TTC549 (cell line): ENCODE measurements around the gene HMOX2.
A peak's percentile ranks its signal among the peaks of the same experiment; 100 is the strongest.

ENCODE experiments used
- FAIRE-seq: peaks from 2 replicates; lab custom pipeline; 2012; peaks lifted over from hg19 to GRCh38; lab: Jason Lieb, UNC

HMOX2 gene

GRCh38 chr16:4525634-4526277 lies 49.6 kb downstream of the HMOX2 start:
- no peak for FAIRE-seq

GRCh38 chr16:4529085-4530060 lies 53.2 kb downstream of the HMOX2 start:
- FAIRE-seq, result no peak

GRCh38 chr16:4531811-4532210 lies 55.6 kb downstream of the HMOX2 start:
- FAIRE-seq, result no peak

GRCh38 chr16:4532238-4532637 lies 56.0 kb downstream of the HMOX2 start:
- no peak for FAIRE-seq

GRCh38 chr16:4533490-4533889 lies 57.3 kb downstream of the HMOX2 start:
- no peak for FAIRE-seq

- no peak for FAIRE-seq
Measured at GRCh38 chr16:4534151-4534790, 58.1 kb downstream of the HMOX2 start.

GRCh38 chr16:4535627-4536108 lies 59.5 kb downstream of the HMOX2 start:
- no peak for FAIRE-seq

GRCh38 chr16:4536391-4537106 lies 60.4 kb downstream of the HMOX2 start:
- no peak for FAIRE-seq

- FAIRE-seq, result no peak
Measured at GRCh38 chr16:4537376-4538343, 61.5 kb downstream of the HMOX2 start.

- FAIRE-seq, result peak; percentile 72
Measured at GRCh38 chr16:4538350-4539235, 62.4 kb downstream of the HMOX2 start, which contains the start of gene CDIP1. Gene CDIP1 (minus strand): TSS chr16:4538773. CDS start chr16:4514130, 24,643 bp downstream.

- FAIRE-seq, result no peak
Measured at GRCh38 chr16:4539716-4540284, 63.6 kb downstream of the HMOX2 start.

GRCh38 chr16:4544473-4544872 lies 68.3 kb downstream of the HMOX2 start:
- no peak for FAIRE-seq

GRCh38 chr16:4548124-4548523 lies 71.9 kb downstream of the HMOX2 start:
- FAIRE-seq, result no peak

GRCh38 chr16:4550591-4550990 lies 74.4 kb downstream of the HMOX2 start:
- no peak for FAIRE-seq

GRCh38 chr16:4552541-4552940 lies 76.3 kb downstream of the HMOX2 start:
- no peak for FAIRE-seq

- no peak for FAIRE-seq
Measured at GRCh38 chr16:4556112-4556511, 79.9 kb downstream of the HMOX2 start, which contains the start of gene C16orf96. Gene C16orf96 (plus strand): TSS chr16:4556340. CDS start chr16:4556490, 150 bp downstream.

GRCh38 chr16:4556580-4556979 lies 80.4 kb downstream of the HMOX2 start:
- no peak for FAIRE-seq

GRCh38 chr16:4557973-4558372 lies 81.8 kb downstream of the HMOX2 start:
- FAIRE-seq, result no peak
